Neural cell (in vitro differentiated cells): ENCODE measurements around the gene STK38. TPM values are rescaled to one million over a fixed set of nuclear protein-coding genes. Genes with fewer than 3 reads are reported as not detected.

Experiments used
- H2AFZ ChIP-seq: fragments of 200-600, 300-800 bp; sonication (generic), shearing (Covaris generic); 2 replicates; pipeline ENCODE4 v1.6.0; 2014; ENCODE audit warnings: low read depth, mild to moderate bottlenecking, antibody characterized with exemption, low read length, moderate library complexity
- H3F3A ChIP-seq: fragments of 200-600 bp; shearing (Covaris generic); 2 replicates; pipeline ENCODE4 v1.6.1; 2016; ENCODE audit warnings: mild to moderate bottlenecking, moderate library complexity, mixed read lengths, antibody characterized with exemption, low read length; ENCODE audit not compliant: insufficient read depth, poor library complexity, severe bottlenecking
- H3K27ac ChIP-seq: fragments of 200-600, 300-800 bp; sonication (generic), shearing (Covaris generic); 2 replicates; pipeline ENCODE4 v1.5.1; 2014; ENCODE audit warnings: mild to moderate bottlenecking, low read length, moderate library complexity
- H3K27me3 ChIP-seq: fragments of 300-800, 200-600 bp; sonication (generic), shearing (Covaris generic); 2 replicates; pipeline ENCODE4 v1.6.0; 2014; ENCODE audit warnings: mild to moderate bottlenecking, low read depth, low read length, moderate library complexity; ENCODE audit not compliant: insufficient read depth
- H3K36me3 ChIP-seq: fragments of 300-800, 200-600 bp; sonication (generic), shearing (Covaris generic); 2 replicates; pipeline ENCODE4 v1.5.1; 2014; ENCODE audit warnings: mild to moderate bottlenecking, antibody characterized with exemption, low read length, moderate library complexity; ENCODE audit not compliant: insufficient read depth
- H3K4me2 ChIP-seq: fragments of 300-800, 200-600 bp; sonication (generic), shearing (Covaris generic); 2 replicates; pipeline ENCODE4 v1.6.0; 2014; ENCODE audit warnings: mild to moderate bottlenecking, low read length
- H3K4me3 ChIP-seq: fragments of 300-800, 200-600 bp; sonication (generic), shearing (Covaris generic); 2 replicates; pipeline ENCODE4 v1.5.1; 2014; ENCODE audit warnings: mild to moderate bottlenecking, low read length, moderate library complexity
- H3K79me2 ChIP-seq: fragments of 200-600 bp; shearing (Covaris generic); replicated peaks from 2 replicates; pipeline ENCODE4 v1.6.0; 2014; ENCODE audit warnings: mild to moderate bottlenecking, low read length, moderate library complexity; ENCODE audit not compliant: insufficient read depth
- H3K9ac ChIP-seq: fragments of 300-800, 200-600 bp; sonication (generic), shearing (Covaris generic); 2 replicates; pipeline ENCODE4 v1.6.1; 2016; ENCODE audit warnings: mild to moderate bottlenecking, low read length, mixed read lengths
- H3K9me2 ChIP-seq: fragments of 200-600 bp; shearing (Covaris generic); 2 replicates; pipeline ENCODE4 v1.6.1; 2016; ENCODE audit warnings: mild to moderate bottlenecking, low read length, mixed read lengths; ENCODE audit not compliant: insufficient read depth
- H3K9me3 ChIP-seq: fragments of 200-600, 300-800 bp; sonication (generic), shearing (Covaris generic); 2 replicates; pipeline ENCODE4 v1.6.1; 2016; ENCODE audit warnings: mild to moderate bottlenecking, mixed run types, low read length, moderate library complexity, mixed read lengths
- H4K20me1 ChIP-seq: fragments of 200-600 bp; shearing (Covaris generic); 2 replicates; pipeline ENCODE4 v1.6.1; 2016; ENCODE audit warnings: mild to moderate bottlenecking, mixed run types; ENCODE audit not compliant: insufficient read depth
- CTCF ChIP-seq: fragments of 450-650 bp; IDR thresholded peaks from 2 replicates; pipeline ENCODE4 v1.5.1; 2014; ENCODE audit warnings: antibody characterized with exemption, mild to moderate bottlenecking, moderate library complexity; ENCODE audit not compliant: poor library complexity, severe bottlenecking
- EP300 ChIP-seq: fragments of 450-650 bp; conservative IDR thresholded peaks from 2 replicates; pipeline ENCODE4 v1.6.1; 2014; ENCODE audit warnings: antibody characterized with exemption, mild to moderate bottlenecking, moderate library complexity; ENCODE audit not compliant: poor library complexity, severe bottlenecking
- EZH2 ChIP-seq: fragments of 200-600, 300-800 bp; shearing (Covaris generic), sonication (generic); IDR thresholded peaks from 2 replicates; pipeline ENCODE4 v1.6.1; 2014; ENCODE audit warnings: antibody characterized with exemption, low read length, borderline replicate concordance, mild to moderate bottlenecking; ENCODE audit not compliant: insufficient read depth, poor library complexity, severe bottlenecking
- MXI1 ChIP-seq: fragments of 450-650 bp; conservative IDR thresholded peaks from 2 replicates; pipeline ENCODE4 v1.6.1; 2014; ENCODE audit warnings: antibody characterized with exemption, mild to moderate bottlenecking; ENCODE audit not compliant: poor library complexity, severe bottlenecking
- POLR2AphosphoS5 ChIP-seq: IDR thresholded peaks from 2 replicates; pipeline ENCODE4 v1.6.1; 2012
- RAD21 ChIP-seq: fragments of 450-650 bp; conservative IDR thresholded peaks from 2 replicates; pipeline ENCODE4 v1.6.1; 2014; ENCODE audit warnings: antibody characterized with exemption, mild to moderate bottlenecking, moderate library complexity
- REST ChIP-seq: IDR thresholded peaks from 2 replicates; pipeline ENCODE4 v1.6.1; 2012; ENCODE audit warnings: borderline replicate concordance
- SMC3 ChIP-seq: fragments of 450-650 bp; conservative IDR thresholded peaks from 2 replicates; pipeline ENCODE4 v1.6.1; 2014; ENCODE audit warnings: antibody characterized with exemption, mild to moderate bottlenecking, moderate library complexity; ENCODE audit not compliant: poor library complexity
- TAF1 ChIP-seq: IDR thresholded peaks from 2 replicates; pipeline ENCODE4 v1.6.1; 2012; ENCODE audit warnings: low read depth
- polyA plus RNA-seq: library from polyadenylated mRNA; depleted of rRNA; stranded (reverse); fragments of >200 nt; gene quantifications from 2 replicates; pipeline ENCODE4 v1.2.3, GENCODE V29; 2014

STK38 gene
- polyA plus RNA-seq, 1 donor from 2014 or later: 58.7 TPM

DNA sequence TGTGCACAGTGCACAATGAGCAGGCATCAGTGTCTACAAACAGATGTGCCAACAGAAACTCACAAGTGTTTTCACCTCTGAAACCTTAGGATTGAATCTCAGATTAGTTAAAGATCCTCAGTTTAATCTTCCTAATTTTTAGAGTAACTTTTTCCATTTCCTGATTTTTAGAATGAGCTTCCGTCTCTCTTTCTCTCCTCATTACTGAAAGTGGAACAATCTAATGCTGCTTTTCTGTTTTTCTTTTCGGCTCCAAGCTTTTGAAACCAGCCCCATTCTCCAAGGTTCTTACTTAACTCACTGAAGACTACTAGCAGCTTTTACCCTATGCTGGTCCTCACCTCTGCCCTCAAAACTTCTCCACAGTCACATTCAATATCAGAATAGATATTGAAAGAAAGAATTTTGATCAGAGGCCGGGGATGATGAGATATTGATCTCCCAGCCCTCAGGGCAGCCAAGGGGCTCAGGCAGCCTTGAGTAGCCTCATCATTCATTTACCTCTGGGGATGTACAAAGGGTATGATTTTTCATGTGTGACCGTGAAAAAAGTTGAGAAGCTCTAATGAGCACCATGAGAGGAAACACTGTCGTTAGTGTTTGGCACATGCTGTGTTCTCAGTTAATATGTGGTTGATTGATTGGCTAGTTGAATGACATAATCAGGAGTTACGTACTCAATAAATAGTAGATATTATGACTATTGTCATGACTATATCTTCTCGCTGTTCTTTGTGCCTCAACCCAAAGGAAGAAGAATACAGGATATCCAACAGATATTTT lies 11.9 kb upstream of the STK38 start:
- H3K9me2 ChIP-seq: no peaks in the 10 kb centered on the region
- no peak overlapping the region for H3K9ac ChIP-seq
- no peak overlapping the region for H2AFZ ChIP-seq
- no peak overlapping the region for H3K4me3 ChIP-seq
- H3K79me2 ChIP-seq: no peaks in the 10 kb centered on the region
- no peak overlapping the region for H3K4me2 ChIP-seq
- H3K36me3 ChIP-seq: no peaks in the 10 kb centered on the region
- H3K27me3 ChIP-seq: no peaks in the 10 kb centered on the region
- no peak overlapping the region for H3K27ac ChIP-seq
- no peak for TF ChIP-seq EP300
- no peak for TF ChIP-seq TAF1
- no peak for TF ChIP-seq MXI1
- no peak for TF ChIP-seq CTCF
- no peak for TF ChIP-seq SMC3
- no peak for TF ChIP-seq POLR2AphosphoS5
- no peak for TF ChIP-seq REST
- no peak for TF ChIP-seq EZH2
- no peak for TF ChIP-seq RAD21
- H3F3A ChIP-seq: no peaks in the 10 kb centered on the region
- H4K20me1 ChIP-seq: no peaks in the 10 kb centered on the region
- no peaks in the 10 kb centered on the region for H3K9me3 ChIP-seq

DNA sequence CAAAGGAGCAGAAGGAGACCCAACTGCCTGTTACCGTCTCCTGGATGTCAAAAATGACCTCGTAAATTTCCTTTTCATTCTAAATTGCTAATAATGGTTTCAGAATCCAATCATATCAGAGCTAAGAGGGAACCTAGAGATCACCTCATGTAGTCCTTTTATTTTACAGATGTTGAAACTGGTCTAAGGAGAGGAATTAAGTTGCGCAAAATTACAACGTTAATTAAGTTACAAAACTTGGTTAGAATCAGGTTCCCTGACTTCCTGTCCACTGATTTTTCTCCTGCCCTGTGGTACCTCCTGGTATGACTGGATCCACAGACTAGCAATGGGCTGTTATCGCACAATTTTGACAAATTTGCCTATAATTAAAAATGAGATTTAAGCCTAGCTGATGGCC lies 9.0 kb upstream of the STK38 start:
- TF ChIP-seq RAD21 (no peak), REST (no peak)
- no peaks in the 10 kb centered on the region for H3K9me3 ChIP-seq
- no peaks in the 10 kb centered on the region for H3F3A ChIP-seq
- no peak overlapping the region for H3K4me3 ChIP-seq
- H3K4me2 ChIP-seq: no peak overlapping the region
- no peak overlapping the region for H3K9ac ChIP-seq
- no peaks in the 10 kb centered on the region for H3K9me2 ChIP-seq
- H2AFZ ChIP-seq: no peak overlapping the region
- no peaks in the 10 kb centered on the region for H3K27me3 ChIP-seq
- H3K79me2 ChIP-seq: no peaks in the 10 kb centered on the region
- H3K36me3 ChIP-seq: no peaks in the 10 kb centered on the region
- no peaks in the 10 kb centered on the region for H4K20me1 ChIP-seq
- no peak overlapping the region for H3K27ac ChIP-seq
